ENCODE data around the gene KCTD13.

- TF ChIP-seq REST (tag by site-specific recombination; IDR thresholded peaks at IDR 0.05) (no peak), ZFHX2 (tag by site-specific recombination; conservative IDR thresholded peaks at IDR 0.05) (no peak), ZNF24 (tag by site-specific recombination; IDR thresholded peaks at IDR 0.05) (no peak), CTCF (tag by site-specific recombination; IDR thresholded peaks at IDR 0.05) (no peak), ZNF121 (tag by site-specific recombination; IDR thresholded peaks at IDR 0.05) (no peak), MYNN (tag by site-specific recombination; IDR thresholded peaks at IDR 0.05; ENCODE audit: borderline replicate concordance) (no peak), ZEB2 (tag by site-specific recombination; IDR thresholded peaks at IDR 0.05) (no peak), ZFP37 (tag by site-specific recombination; IDR thresholded peaks at IDR 0.05) (no peak), ZNF530 (tag by site-specific recombination; IDR thresholded peaks at IDR 0.05; ENCODE audit: low read depth) (no peak), ELK4 (IDR thresholded peaks at IDR 0.05; ENCODE audit: borderline replicate concordance, low read depth, low read length) (no peak)
Observed at GRCh38 chr16:29894352-29894751, 31.7 kb downstream of the KCTD13 start.
